GM18526 (cell line): ENCODE results near the gene BOK.

Source experiments
- POLR2A ChIP-seq: IDR thresholded peaks from 3 replicates; pipeline ENCODE4 v1.6.1; 2011; ENCODE audit not compliant: insufficient read length; ENCODE audit errors: extremely low read depth

Gene BOK

GRCh38 chr2:241618296-241618805, 59.8 kb downstream of the BOK start:
- TF ChIP-seq POLR2A: no peak

GRCh38 chr2:241618829-241619228, 60.3 kb downstream of the BOK start:
- no peak for TF ChIP-seq POLR2A

- TF ChIP-seq POLR2A: no peak
These were observed 61.3 kb downstream of the BOK start for GRCh38 chr2:241619597-241620418.

DNA sequence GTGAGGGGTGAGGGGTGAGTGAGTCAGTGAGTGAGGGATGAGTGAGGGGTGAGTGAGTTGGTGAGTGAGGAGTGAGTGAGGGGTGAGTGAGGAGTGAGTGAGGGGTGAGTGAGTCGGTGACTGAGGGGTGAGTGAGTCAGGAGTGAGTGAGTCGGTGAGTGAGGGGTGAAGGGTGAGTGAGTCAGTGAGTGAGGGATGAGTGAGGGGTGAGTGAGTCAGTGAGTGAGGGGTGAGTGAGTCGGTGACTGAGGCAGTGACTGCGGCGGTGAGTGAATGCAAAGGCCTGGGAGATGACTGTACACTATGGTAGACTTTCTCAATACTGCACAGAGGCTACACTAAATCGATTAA, 61.8 kb downstream of the BOK start:
- TF ChIP-seq POLR2A: no peak
